OCI-LY1 (cell line): ENCODE results near the gene NUP210L.
"Not testable (repeated sequence)": the region's sequence is repeated elsewhere in the genome, so short reads cannot be mapped to it uniquely, and the experiment has no call there.

Experiments used
- EZH2 ChIP-seq: fragments of 200-600 bp; sonication (generic), shearing (Covaris generic); IDR thresholded peaks from 2 replicates; pipeline ENCODE4 v1.8.0; 2017; ENCODE audit warnings: borderline replicate concordance, mixed run types, mild to moderate bottlenecking, antibody characterized with exemption, low read length, moderate library complexity, mixed read lengths
- TF ChIP-seq, protein P1 (sequence below): fragments of 200-600 bp; sonication (generic), shearing (Covaris generic); IDR thresholded peaks from 2 replicates; pipeline ENCODE4 v1.5.1; 2017; ENCODE audit warnings: mild to moderate bottlenecking, antibody characterized with exemption, low read length, moderate library complexity, mixed read lengths

DNA sequence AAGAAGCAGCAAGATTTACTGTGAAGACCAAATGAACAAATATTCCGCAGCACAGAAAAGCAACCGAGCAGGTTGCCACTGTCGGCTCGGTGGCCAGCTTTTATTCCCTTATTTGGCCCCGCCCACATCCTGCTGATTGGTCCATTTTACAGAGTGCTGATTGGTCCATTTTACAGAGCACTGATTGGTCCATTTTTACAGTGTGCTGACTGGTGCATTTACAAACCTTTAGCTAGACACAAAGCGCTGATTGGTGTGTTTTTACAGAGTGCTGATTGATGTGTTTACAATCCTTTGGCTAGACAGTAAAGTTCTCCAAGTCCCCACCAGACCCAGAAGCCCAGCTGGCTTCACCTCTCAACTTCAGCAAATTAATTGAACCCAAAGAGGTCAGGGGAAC, 71.8 kb downstream of the NUP210L start:
- TF ChIP-seq, protein P1, sequence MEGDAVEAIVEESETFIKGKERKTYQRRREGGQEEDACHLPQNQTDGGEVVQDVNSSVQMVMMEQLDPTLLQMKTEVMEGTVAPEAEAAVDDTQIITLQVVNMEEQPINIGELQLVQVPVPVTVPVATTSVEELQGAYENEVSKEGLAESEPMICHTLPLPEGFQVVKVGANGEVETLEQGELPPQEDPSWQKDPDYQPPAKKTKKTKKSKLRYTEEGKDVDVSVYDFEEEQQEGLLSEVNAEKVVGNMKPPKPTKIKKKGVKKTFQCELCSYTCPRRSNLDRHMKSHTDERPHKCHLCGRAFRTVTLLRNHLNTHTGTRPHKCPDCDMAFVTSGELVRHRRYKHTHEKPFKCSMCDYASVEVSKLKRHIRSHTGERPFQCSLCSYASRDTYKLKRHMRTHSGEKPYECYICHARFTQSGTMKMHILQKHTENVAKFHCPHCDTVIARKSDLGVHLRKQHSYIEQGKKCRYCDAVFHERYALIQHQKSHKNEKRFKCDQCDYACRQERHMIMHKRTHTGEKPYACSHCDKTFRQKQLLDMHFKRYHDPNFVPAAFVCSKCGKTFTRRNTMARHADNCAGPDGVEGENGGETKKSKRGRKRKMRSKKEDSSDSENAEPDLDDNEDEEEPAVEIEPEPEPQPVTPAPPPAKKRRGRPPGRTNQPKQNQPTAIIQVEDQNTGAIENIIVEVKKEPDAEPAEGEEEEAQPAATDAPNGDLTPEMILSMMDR, result not testable (repeated sequence)
- TF ChIP-seq EZH2, result not testable (repeated sequence)
